Cerebellar nuclear complex (tissue), 1 donor: ENCODE data around the gene GDPD2.
A peak's percentile ranks its signal among the peaks of the same experiment; 100 is the strongest.

Source experiments
- DNase-seq, 2 experiments: peaks; one replicate each; lab custom pipeline; 2025; lab: John Stamatoyannopoulos, UW

The GDPD2 gene

GRCh38 chrX:70437921-70438665 is 15.0 kb downstream of the GDPD2 start:
- DNase-seq, result no peak

GRCh38 chrX:70439016-70439415 is 15.9 kb downstream of the GDPD2 start:
- no peak for DNase-seq

- DNase-seq, result no peak
Observed at GRCh38 chrX:70442224-70442623, 19.1 kb downstream of the GDPD2 start.

GRCh38 chrX:70444326-70444945 is 21.3 kb downstream of the GDPD2 start, which contains the start of gene DLG3:
Gene DLG3 (plus strand): TSS chrX:70444835. CDS start chrX:70445202, 367 bp downstream.
- DNase-seq, result peak; percentile 6 to 8

GRCh38 chrX:70444946-70445656 is 22.0 kb downstream of the GDPD2 start:
- DNase-seq, result no peak

GRCh38 chrX:70445951-70446350 is 22.8 kb downstream of the GDPD2 start:
- DNase-seq, result no peak

- DNase-seq, result no peak
Observed at GRCh38 chrX:70446380-70447350, 23.6 kb downstream of the GDPD2 start.

- no peak for DNase-seq
Observed at GRCh38 chrX:70449457-70449966, 26.4 kb downstream of the GDPD2 start.

GRCh38 chrX:70452143-70452733 is 29.1 kb downstream of the GDPD2 start:
- DNase-seq, result no peak

GRCh38 chrX:70453024-70453618 is 30.0 kb downstream of the GDPD2 start:
- DNase-seq, result no peak

GRCh38 chrX:70454441-70455365 is 31.6 kb downstream of the GDPD2 start:
- peak in 1 of 2 experiments; percentile 7 for DNase-seq

- no peak for DNase-seq
Observed at GRCh38 chrX:70455366-70456202, 32.5 kb downstream of the GDPD2 start.

- DNase-seq, result no peak
Observed at GRCh38 chrX:70456256-70456655, 33.1 kb downstream of the GDPD2 start.

GRCh38 chrX:70461026-70461425 is 37.9 kb downstream of the GDPD2 start:
- DNase-seq, result no peak

- DNase-seq, result no peak
Observed at GRCh38 chrX:70464051-70464450, 40.9 kb downstream of the GDPD2 start.

GRCh38 chrX:70466968-70467367 is 43.9 kb downstream of the GDPD2 start:
- DNase-seq, result no peak

GRCh38 chrX:70468709-70469108 is 45.6 kb downstream of the GDPD2 start:
- DNase-seq, result no peak

- DNase-seq, result no peak
Observed at GRCh38 chrX:70470850-70471289, 47.8 kb downstream of the GDPD2 start.
